ENCODE results near the gene ACHE. TPM values are rescaled to one million over a fixed set of nuclear protein-coding genes. Genes with fewer than 3 reads are reported as not detected.

ACHE gene
- total RNA-seq, 1 experiment from 2014 or later = 10.4 TPM

GRCh38 chr7:100890653-100891567, 4.8 kb downstream of the ACHE start:
- ATAC-seq (no peak), DNase-seq (ENCODE audit: low read depth, low spot score) (no peak)
- H3K9me3 ChIP-seq (ENCODE audit: control insufficient read depth, insufficient read depth, low read depth, low read length) = no peaks in the 10 kb centered on the region
- TF ChIP-seq TCF7L2 (IDR thresholded peaks at IDR 0.05; ENCODE audit: low read depth, low read length) = no peak
- no peak for TF ChIP-seq POLR2AphosphoS5 (IDR thresholded peaks at IDR 0.05; ENCODE audit: low read depth, low read length)
- TF ChIP-seq REST (IDR thresholded peaks at IDR 0.05; ENCODE audit: insufficient read depth in 1 of 2, low read depth in 2 of 2, low read length in 1 of 2) = no peak
- TF ChIP-seq, protein P1, sequence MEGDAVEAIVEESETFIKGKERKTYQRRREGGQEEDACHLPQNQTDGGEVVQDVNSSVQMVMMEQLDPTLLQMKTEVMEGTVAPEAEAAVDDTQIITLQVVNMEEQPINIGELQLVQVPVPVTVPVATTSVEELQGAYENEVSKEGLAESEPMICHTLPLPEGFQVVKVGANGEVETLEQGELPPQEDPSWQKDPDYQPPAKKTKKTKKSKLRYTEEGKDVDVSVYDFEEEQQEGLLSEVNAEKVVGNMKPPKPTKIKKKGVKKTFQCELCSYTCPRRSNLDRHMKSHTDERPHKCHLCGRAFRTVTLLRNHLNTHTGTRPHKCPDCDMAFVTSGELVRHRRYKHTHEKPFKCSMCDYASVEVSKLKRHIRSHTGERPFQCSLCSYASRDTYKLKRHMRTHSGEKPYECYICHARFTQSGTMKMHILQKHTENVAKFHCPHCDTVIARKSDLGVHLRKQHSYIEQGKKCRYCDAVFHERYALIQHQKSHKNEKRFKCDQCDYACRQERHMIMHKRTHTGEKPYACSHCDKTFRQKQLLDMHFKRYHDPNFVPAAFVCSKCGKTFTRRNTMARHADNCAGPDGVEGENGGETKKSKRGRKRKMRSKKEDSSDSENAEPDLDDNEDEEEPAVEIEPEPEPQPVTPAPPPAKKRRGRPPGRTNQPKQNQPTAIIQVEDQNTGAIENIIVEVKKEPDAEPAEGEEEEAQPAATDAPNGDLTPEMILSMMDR (IDR thresholded peaks at IDR 0.05) = no peak
- TF ChIP-seq SIN3A (IDR thresholded peaks at IDR 0.05; ENCODE audit: borderline replicate concordance, insufficient read depth, low read depth, low read length) = no peak
- POLR2A ChIA-PET = interaction anchor here (0.6 kb wide), 2 partner anchors 69 to 211 kb away, joined by 6 to 8 read pairs; no protein-coding TSS in a partner anchor
- H3K36me3 ChIP-seq (ENCODE audit: control insufficient read depth, insufficient read depth, low read length) = peaks cover 9% of the 10 kb centered on the region
- H3K27ac ChIP-seq (ENCODE audit: low read length) = peak overlapping the region; percentile 87
- H3K27me3 ChIP-seq (ENCODE audit: control insufficient read depth, insufficient read depth, low read length) = no peaks in the 10 kb centered on the region
- no TSS peak for BruUV-seq (replicated peaks)
- in situ Hi-C loops (cut with HindIII; ENCODE audit: low pct_unique_long_range_greater_than_20kb, low sequenced_read_pairs) (no loop called here), intact Hi-C loops (cut with micrococcal nuclease; ENCODE audit: unreplicated experiment) (loop anchor here (5.0 kb wide), 1 partner anchor 391 kb away; no protein-coding TSS in a partner anchor)
- H3K4me3 ChIP-seq (ENCODE audit: low read depth in 2 of 2, low read length in 2 of 2) = peak overlapping the region; percentile 62 to 72
- CTCF ChIA-PET = interaction anchor here (0.6 to 2.0 kb wide), 3 partner anchors 59 to 326 kb away, joined by 3 to 5 read pairs (median 3); partner anchors contain the start of gene PLOD3
- peaks cover 42% of the 10 kb centered on the region for H3K4me1 ChIP-seq (ENCODE audit: control insufficient read depth, insufficient read depth, low read length)

GRCh38 chr7:100888988-100889750, 6.5 kb downstream of the ACHE start, which contains the start of gene UFSP1:
TSS of gene UFSP1 (minus strand) at chr7:100889715. CDS start at chr7:100889271, 444 bp downstream.
- H3K9me3 ChIP-seq (ENCODE audit: control insufficient read depth, insufficient read depth, low read depth, low read length) = no peaks in the 10 kb centered on the region
- peaks cover 36% of the 10 kb centered on the region for H3K4me1 ChIP-seq (ENCODE audit: control insufficient read depth, insufficient read depth, low read length)
- H3K36me3 ChIP-seq (ENCODE audit: control insufficient read depth, insufficient read depth, low read length) = peaks cover 11% of the 10 kb centered on the region
- intact Hi-C loops (cut with micrococcal nuclease; ENCODE audit: unreplicated experiment) = no loop called here
- peak within 1 kb of the TSS; percentile 89 for H3K27ac ChIP-seq (ENCODE audit: low read length)
- BruUV-seq (replicated peaks) = no TSS peak
- in situ Hi-C loops (cut with HindIII; ENCODE audit: low pct_unique_long_range_greater_than_20kb, low sequenced_read_pairs) = no loop called here
- CTCF ChIA-PET = interaction anchor here (0.5 to 2.0 kb wide), 7 partner anchors 11 to 214 kb away, joined by 3 to 10 read pairs (median 5); partner anchors contain the start of gene EPHB4
- ATAC-seq (peak; percentile 72), DNase-seq (ENCODE audit: low read depth, low spot score) (no peak)
- no peak for TF ChIP-seq REST (IDR thresholded peaks at IDR 0.05; ENCODE audit: insufficient read depth in 1 of 2, low read depth in 2 of 2, low read length in 1 of 2)
- peak; percentile 73; the same call in 1 of the 2 replicates for TF ChIP-seq POLR2AphosphoS5 (IDR thresholded peaks at IDR 0.05; ENCODE audit: low read depth, low read length)
- no peaks in the 10 kb centered on the region for H3K27me3 ChIP-seq (ENCODE audit: control insufficient read depth, insufficient read depth, low read length)
- POLR2A ChIA-PET = interaction anchor here (0.5 to 1.0 kb wide), 7 partner anchors 14 to 1447 kb away, joined by 3 to 11 read pairs (median 7); partner anchors contain the start of gene SRRT
- H3K4me3 ChIP-seq (ENCODE audit: low read depth in 2 of 2, low read length in 2 of 2) = peak within 1 kb of the TSS; percentile 62 to 72
